GM20431 (cell line): Measurements from ENCODE around the gene PDIA2.

Experiments
- in situ Hi-C: fragments of 300-500 bp; cut with MseI, MboI; formaldehyde crosslinking; loops from one replicate; pipeline ENCODE4 v1.15.0; 2020; ENCODE audit warnings: low sequenced_read_pairs; ENCODE audit not compliant: unreplicated experiment

Gene PDIA2

GRCh38 chr16:278863-279366 lies 4.0 kb upstream of the PDIA2 start:
- in situ Hi-C loops, result no loop called here

GRCh38 chr16:279531-279930 lies 3.4 kb upstream of the PDIA2 start:
- in situ Hi-C loops, result no loop called here

- in situ Hi-C loops, result no loop called here
These were observed 2.9 kb upstream of the PDIA2 start for GRCh38 chr16:280005-280460.

GRCh38 chr16:280552-280951 lies 2.4 kb upstream of the PDIA2 start, which contains the start of gene ARHGDIG:
Gene ARHGDIG (plus strand): TSS chr16:280591. CDS start chr16:280681, 90 bp downstream.
- in situ Hi-C loops, result no loop called here

- in situ Hi-C loops, result no loop called here
These were observed 1.8 kb upstream of the PDIA2 start for GRCh38 chr16:280991-281659.

GRCh38 chr16:281660-282255 lies 1.2 kb upstream of the PDIA2 start:
- in situ Hi-C loops, result no loop called here

- in situ Hi-C loops, result no loop called here
These were observed 473 bp upstream of the PDIA2 start for GRCh38 chr16:282491-282890.

GRCh38 chr16:284204-285120 lies 1.5 kb downstream of the PDIA2 start:
- in situ Hi-C loops, result no loop called here

GRCh38 chr16:285146-286055 lies 2.4 kb downstream of the PDIA2 start:
- in situ Hi-C loops, result no loop called here

- in situ Hi-C loops, result no loop called here
These were observed 3.7 kb downstream of the PDIA2 start for GRCh38 chr16:286491-287297.

- in situ Hi-C loops, result no loop called here
These were observed 4.4 kb downstream of the PDIA2 start for GRCh38 chr16:287298-287811.

GRCh38 chr16:287981-288920 lies 5.3 kb downstream of the PDIA2 start:
- in situ Hi-C loops, result no loop called here

- in situ Hi-C loops, result no loop called here
These were observed 6.5 kb downstream of the PDIA2 start for GRCh38 chr16:289395-289997.

- in situ Hi-C loops, result no loop called here
These were observed 7.2 kb downstream of the PDIA2 start for GRCh38 chr16:290015-290680.

GRCh38 chr16:290681-291405 lies 7.9 kb downstream of the PDIA2 start:
- in situ Hi-C loops, result no loop called here

- in situ Hi-C loops, result no loop called here
These were observed 8.6 kb downstream of the PDIA2 start for GRCh38 chr16:291539-291938.
